ENCODE data around the gene MAP3K15.
A peak's percentile ranks its signal among the peaks of the same experiment; 100 is the strongest.

The MAP3K15 gene

GRCh38 chrX:19548279-19548678 is 33.0 kb upstream of the MAP3K15 start:
- H3K4me1 ChIP-seq (ENCODE audit: insufficient read depth, low read length), result no peaks in the 10 kb centered on the region; the same call in 1 of the 2 replicates
- H3K36me3 ChIP-seq (ENCODE audit: insufficient read depth, low read length), result no peaks in the 10 kb centered on the region
- no peak overlapping the region for H3K9ac ChIP-seq (ENCODE audit: low read depth, low read length)
- H3K9me3 ChIP-seq (ENCODE audit: control insufficient read depth, insufficient read depth, low read length), result no peaks in the 10 kb centered on the region

GRCh38 chrX:19545651-19546050 is 30.3 kb upstream of the MAP3K15 start:
- no peak overlapping the region for H3K9ac ChIP-seq (ENCODE audit: low read depth, low read length)
- H3K36me3 ChIP-seq (ENCODE audit: insufficient read depth, low read length), result no peaks in the 10 kb centered on the region; the same call in 1 of the 2 replicates

GRCh38 chrX:19544693-19545305 is 29.5 kb upstream of the MAP3K15 start:
- no peaks in the 10 kb centered on the region; the same call in 1 of the 2 replicates for H3K36me3 ChIP-seq (ENCODE audit: insufficient read depth, low read length)

More at GRCh38 chrX:19545651-19546050, 30.3 kb upstream of the MAP3K15 start:
- H3K4me1 ChIP-seq (ENCODE audit: insufficient read depth, low read length), result no peaks in the 10 kb centered on the region
- no peaks in the 10 kb centered on the region for H3K9me3 ChIP-seq (ENCODE audit: control insufficient read depth, insufficient read depth, low read length)

GRCh38 chrX:19543951-19544381 is 28.7 kb upstream of the MAP3K15 start:
- Histone ChIP-seq H3K9ac (ENCODE audit: low read depth, low read length) (no peak overlapping the region), H3K4me1 (ENCODE audit: insufficient read depth, low read length) (no peaks in the 10 kb centered on the region), H3K9me3 (ENCODE audit: control insufficient read depth, insufficient read depth, low read length) (no peaks in the 10 kb centered on the region), H3K36me3 (ENCODE audit: insufficient read depth, low read length) (no peaks in the 10 kb centered on the region; the same call in 1 of the 2 replicates)

More at GRCh38 chrX:19544693-19545305, 29.5 kb upstream of the MAP3K15 start:
- no peak overlapping the region for H3K9ac ChIP-seq (ENCODE audit: low read depth, low read length)
- H3K4me1 ChIP-seq (ENCODE audit: insufficient read depth, low read length), result no peaks in the 10 kb centered on the region
- no peaks in the 10 kb centered on the region for H3K9me3 ChIP-seq (ENCODE audit: control insufficient read depth, insufficient read depth, low read length)

GRCh38 chrX:19543020-19543715 is 27.9 kb upstream of the MAP3K15 start:
- Histone ChIP-seq H3K4me1 (ENCODE audit: insufficient read depth, low read length) (no peaks in the 10 kb centered on the region), H3K9ac (ENCODE audit: low read depth, low read length) (no peak overlapping the region), H3K9me3 (ENCODE audit: control insufficient read depth, insufficient read depth, low read length) (no peaks in the 10 kb centered on the region), H3K36me3 (ENCODE audit: insufficient read depth, low read length) (no peaks in the 10 kb centered on the region; the same call in 1 of the 2 replicates)

GRCh38 chrX:19541931-19542330 is 26.6 kb upstream of the MAP3K15 start:
- H3K9me3 ChIP-seq (ENCODE audit: control insufficient read depth, insufficient read depth, low read length), result no peaks in the 10 kb centered on the region
- H3K4me1 ChIP-seq (ENCODE audit: insufficient read depth, low read length), result no peaks in the 10 kb centered on the region
- H3K36me3 ChIP-seq (ENCODE audit: insufficient read depth, low read length), result no peaks in the 10 kb centered on the region; the same call in 1 of the 2 replicates
- H3K9ac ChIP-seq (ENCODE audit: low read depth, low read length), result no peak overlapping the region

GRCh38 chrX:19541196-19541595 is 25.9 kb upstream of the MAP3K15 start:
- H3K9ac ChIP-seq (ENCODE audit: low read depth, low read length), result no peak overlapping the region
- no peaks in the 10 kb centered on the region for H3K9me3 ChIP-seq (ENCODE audit: control insufficient read depth, insufficient read depth, low read length)
- no peaks in the 10 kb centered on the region; the same call in 1 of the 2 replicates for H3K36me3 ChIP-seq (ENCODE audit: insufficient read depth, low read length)
- H3K4me1 ChIP-seq (ENCODE audit: insufficient read depth, low read length), result no peaks in the 10 kb centered on the region

GRCh38 chrX:19540076-19540475 is 24.8 kb upstream of the MAP3K15 start:
- no peaks in the 10 kb centered on the region for H3K9me3 ChIP-seq (ENCODE audit: control insufficient read depth, insufficient read depth, low read length)
- no peak overlapping the region for H3K9ac ChIP-seq (ENCODE audit: low read depth, low read length)
- no peaks in the 10 kb centered on the region; the same call in 1 of the 2 replicates for H3K36me3 ChIP-seq (ENCODE audit: insufficient read depth, low read length)
- H3K4me1 ChIP-seq (ENCODE audit: insufficient read depth, low read length), result no peaks in the 10 kb centered on the region

GRCh38 chrX:19539665-19540064 is 24.4 kb upstream of the MAP3K15 start:
- no peak overlapping the region for H3K9ac ChIP-seq (ENCODE audit: low read depth, low read length)
- no peaks in the 10 kb centered on the region; the same call in 1 of the 2 replicates for H3K36me3 ChIP-seq (ENCODE audit: insufficient read depth, low read length)
- H3K9me3 ChIP-seq (ENCODE audit: control insufficient read depth, insufficient read depth, low read length), result no peaks in the 10 kb centered on the region
- no peaks in the 10 kb centered on the region for H3K4me1 ChIP-seq (ENCODE audit: insufficient read depth, low read length)

- no peaks in the 10 kb centered on the region for H3K9me3 ChIP-seq (ENCODE audit: control insufficient read depth, insufficient read depth, low read length)
- no peaks in the 10 kb centered on the region for H3K4me1 ChIP-seq (ENCODE audit: insufficient read depth, low read length)
- H3K9ac ChIP-seq (ENCODE audit: low read depth, low read length), result no peak overlapping the region
- H3K36me3 ChIP-seq (ENCODE audit: insufficient read depth, low read length), result no peaks in the 10 kb centered on the region
These were observed 20.2 kb upstream of the MAP3K15 start for GRCh38 chrX:19535476-19535875.

GRCh38 chrX:19532709-19533108 is 17.4 kb upstream of the MAP3K15 start:
- H3K4me1 ChIP-seq (ENCODE audit: insufficient read depth, low read length), result no peaks in the 10 kb centered on the region
- H3K9ac ChIP-seq (ENCODE audit: low read depth, low read length), result no peak overlapping the region
- H3K9me3 ChIP-seq (ENCODE audit: control insufficient read depth, insufficient read depth, low read length), result no peaks in the 10 kb centered on the region
- H3K36me3 ChIP-seq (ENCODE audit: insufficient read depth, low read length), result no peaks in the 10 kb centered on the region

GRCh38 chrX:19517965-19518364 is 2.7 kb upstream of the MAP3K15 start:
- Histone ChIP-seq H3K9me3 (ENCODE audit: control insufficient read depth, insufficient read depth, low read length) (no peaks in the 10 kb centered on the region), H3K9ac (ENCODE audit: low read depth, low read length) (no peak overlapping the region), H3K4me1 (ENCODE audit: insufficient read depth, low read length) (no peaks in the 10 kb centered on the region), H3K36me3 (ENCODE audit: insufficient read depth, low read length) (no peaks in the 10 kb centered on the region)

- no peaks in the 10 kb centered on the region for H3K36me3 ChIP-seq (ENCODE audit: insufficient read depth, low read length)
- no peaks in the 10 kb centered on the region for H3K4me1 ChIP-seq (ENCODE audit: insufficient read depth, low read length)
- peak overlapping the region; percentile 70 for H3K9ac ChIP-seq (ENCODE audit: low read depth, low read length)
- no peaks in the 10 kb centered on the region for H3K9me3 ChIP-seq (ENCODE audit: control insufficient read depth, insufficient read depth, low read length)
These were observed 352 bp upstream of the MAP3K15 start for GRCh38 chrX:19515615-19516105.

- Histone ChIP-seq H3K36me3 (ENCODE audit: insufficient read depth, low read length) (no peaks in the 10 kb centered on the region), H3K9ac (ENCODE audit: low read depth, low read length) (peak overlapping the region; percentile 46; the same call in 1 of the 2 replicates), H3K4me1 (ENCODE audit: insufficient read depth, low read length) (no peaks in the 10 kb centered on the region), H3K9me3 (ENCODE audit: control insufficient read depth, insufficient read depth, low read length) (no peaks in the 10 kb centered on the region)
These were observed 1.9 kb downstream of the MAP3K15 start for GRCh38 chrX:19513383-19513782.

- no peaks in the 10 kb centered on the region for H3K36me3 ChIP-seq (ENCODE audit: insufficient read depth, low read length)
- H3K4me1 ChIP-seq (ENCODE audit: insufficient read depth, low read length), result no peaks in the 10 kb centered on the region
- H3K9ac ChIP-seq (ENCODE audit: low read depth, low read length), result no peak overlapping the region
- H3K9me3 ChIP-seq (ENCODE audit: control insufficient read depth, insufficient read depth, low read length), result no peaks in the 10 kb centered on the region
These were observed 2.3 kb downstream of the MAP3K15 start for GRCh38 chrX:19512961-19513360.
